ENCODE results near the gene ITM2B. TPM values are rescaled to one million over a fixed set of nuclear protein-coding genes. Genes with fewer than 3 reads are reported as not detected.

The ITM2B gene
- total RNA-seq, 2 experiments from 2014 or later, result 305 to 323 TPM

GRCh38 chr13:48318821-48319511, 86.0 kb downstream of the ITM2B start:
- no peaks in the 10 kb centered on the region for H3K27me3 ChIP-seq (ENCODE audit: control insufficient read depth in 1 of 2, insufficient read depth in 2 of 2, low read length in 2 of 2)
- H3K9me3 ChIP-seq (ENCODE audit: control insufficient read depth in 1 of 2, insufficient read depth in 1 of 2, low read length in 2 of 2), result peaks cover 11 to 51% of the 10 kb centered on the region in 2 experiments
- Mint-ChIP-seq H3K4me1 (ENCODE audit: low read depth) (peaks cover 37% of the 10 kb centered on the region), H3K36me3 (ENCODE audit: low read depth) (peaks cover 57% of the 10 kb centered on the region), H3K27me3 (peaks cover 4% of the 10 kb centered on the region), H3K27ac (peak overlapping the region; percentile 74), H3K9me3 (no peaks in the 10 kb centered on the region), H3K4me3 (peak overlapping the region; percentile 88)
- no peak for TF ChIP-seq CTCF (IDR thresholded peaks at IDR 0.05)
- H3K36me3 ChIP-seq (ENCODE audit: insufficient read depth, low read length), result peaks cover 21% of the 10 kb centered on the region
- peaks cover 28% of the 10 kb centered on the region for H3K4me1 ChIP-seq (ENCODE audit: insufficient read depth, low read length)
- CTCF ChIA-PET, result no interaction called here
- POLR2A ChIA-PET, result interaction anchor here (0.6 to 3.1 kb wide), 7 partner anchors 9 to 282 kb away, joined by 3 to 18 read pairs (median 4); partner anchors contain the start of genes ITM2B, NUDT15 and RB1
- ATAC-seq (ENCODE audit: poor library complexity) (peak; percentile 55), DNase-seq (peak in 7 of 14 experiments; percentile 3 to 60 (median 31))
- peak overlapping the region; percentile 55 for H3K4me3 ChIP-seq (ENCODE audit: low read length)
- H3K27ac ChIP-seq (ENCODE audit: low read depth in 1 of 2, low read length in 2 of 2), result peak overlapping the region in 1 of 2 donors; percentile 21
- intact Hi-C loops (cut with DNase I, micrococcal nuclease), result loop anchor here in 1 of 2 experiments (2.0 kb wide), 1 partner anchor 14 kb away; no protein-coding TSS in a partner anchor

Other genes with a start within 250 kb of the ITM2B start
- 10 to 100 TPM; 18.7 to 21.4 TPM for gene SUCLA2, start 231.9 kb upstream of the ITM2B start, total RNA-seq
- 10 to 100 TPM; 14.4 to 16.2 TPM for gene NUDT15, start 195.5 kb upstream of the ITM2B start, total RNA-seq
- 10 to 100 TPM; 48.9 to 56.1 TPM for gene MED4, start 138.1 kb upstream of the ITM2B start, total RNA-seq
- gene RB1, start 70.5 kb downstream of the ITM2B start, total RNA-seq, result 10 to 100 TPM; 14.9 to 18.4 TPM
- 10 to 100 TPM; 15.5 to 19.4 TPM for gene LPAR6, start 179.9 kb downstream of the ITM2B start, total RNA-seq

Measured in CD4-positive, alpha-beta T cell (primary cell).